NCI-H1694 treated with DMSO at 0.1 percent for 48 hours (cell line): ENCODE data around the gene DNAJC11.
"Not testable (repeated sequence)": the region's sequence is repeated elsewhere in the genome, so short reads cannot be mapped to it uniquely, and the experiment has no call there.

Source experiments
- DNase-seq: peaks from one replicate; lab custom pipeline; 2025; lab: John Stamatoyannopoulos, UW

DNAJC11 gene

GRCh38 chr1:6694121-6694713 lies 7.4 kb downstream of the DNAJC11 start:
- no peak for DNase-seq

GRCh38 chr1:6692956-6693355 lies 8.7 kb downstream of the DNAJC11 start:
- no peak for DNase-seq

- no peak for DNase-seq
Observed at GRCh38 chr1:6691507-6691906, 10.1 kb downstream of the DNAJC11 start.

GRCh38 chr1:6690186-6690585 lies 11.4 kb downstream of the DNAJC11 start:
- DNase-seq: no peak

- no peak for DNase-seq
Observed at GRCh38 chr1:6688757-6689156, 12.9 kb downstream of the DNAJC11 start.

DNA sequence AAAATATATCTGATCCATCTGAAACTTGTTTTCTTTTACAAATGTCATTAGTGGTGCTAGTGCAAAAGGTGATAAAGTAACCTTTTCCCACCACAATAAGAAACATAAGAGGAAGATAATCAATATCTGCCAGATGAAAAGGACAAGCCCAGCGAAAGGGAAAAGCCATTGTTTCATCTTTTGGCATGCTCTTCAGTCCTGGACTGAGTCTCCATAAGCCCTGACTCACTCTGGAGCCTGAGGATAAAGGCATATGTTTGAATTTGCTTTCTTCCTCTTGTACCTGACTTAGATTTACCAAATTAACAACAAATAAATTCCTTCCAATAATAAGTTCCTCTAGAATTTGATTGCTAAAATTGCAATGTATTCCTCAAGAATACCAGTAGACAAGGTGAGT lies 13.6 kb downstream of the DNAJC11 start:
- no peak for DNase-seq

- DNase-seq: no peak
Observed at GRCh38 chr1:6686294-6686693, 15.3 kb downstream of the DNAJC11 start.

- no peak for DNase-seq
Observed at GRCh38 chr1:6685381-6685780, 16.2 kb downstream of the DNAJC11 start.

DNA sequence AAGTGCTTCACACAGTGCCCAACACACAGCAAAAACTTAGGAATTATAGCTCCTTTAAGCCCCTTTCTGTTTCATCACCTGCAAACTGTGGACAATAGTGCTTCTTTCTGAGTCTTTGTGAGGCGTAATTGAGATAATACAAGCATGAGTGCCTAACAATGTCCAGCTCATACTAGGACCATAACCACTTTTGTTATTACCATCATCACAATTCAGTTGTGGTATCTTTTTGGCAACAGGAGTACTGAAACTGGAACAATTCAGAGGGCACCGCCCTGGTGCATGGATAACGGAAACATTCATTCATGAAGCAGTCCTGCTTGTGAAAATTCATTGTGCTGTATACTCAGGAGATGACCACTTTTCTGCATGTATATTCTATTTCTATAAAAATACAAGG lies 18.2 kb downstream of the DNAJC11 start:
- DNase-seq: no peak

- no peak for DNase-seq
Observed at GRCh38 chr1:6675941-6676340, 25.7 kb downstream of the DNAJC11 start.

DNA sequence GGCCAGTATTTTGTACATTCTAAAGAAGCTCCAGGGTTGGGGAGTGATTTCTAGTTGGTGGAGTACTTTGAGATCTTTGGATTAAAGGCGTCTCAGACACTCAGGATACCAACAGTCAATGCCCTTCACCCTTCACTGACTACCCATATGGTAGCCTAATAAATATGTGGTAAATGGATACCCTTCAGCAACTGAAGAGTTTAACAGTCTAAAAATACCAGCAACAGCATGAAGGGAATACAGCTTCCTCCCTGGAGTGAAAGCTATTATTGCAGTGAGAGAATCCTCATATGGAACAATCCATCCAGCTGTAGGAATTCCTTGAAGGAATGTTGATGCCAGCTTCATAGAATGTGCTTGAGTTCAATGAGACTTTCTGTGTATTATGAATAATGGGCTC lies 26.8 kb downstream of the DNAJC11 start:
- DNase-seq: peak; percentile 5

- DNase-seq: no peak
Observed at GRCh38 chr1:6673816-6674398, 27.7 kb downstream of the DNAJC11 start.

GRCh38 chr1:6672558-6672957 lies 29.1 kb downstream of the DNAJC11 start:
- DNase-seq: no peak

GRCh38 chr1:6668503-6668902 lies 33.1 kb downstream of the DNAJC11 start:
- no peak for DNase-seq

DNA sequence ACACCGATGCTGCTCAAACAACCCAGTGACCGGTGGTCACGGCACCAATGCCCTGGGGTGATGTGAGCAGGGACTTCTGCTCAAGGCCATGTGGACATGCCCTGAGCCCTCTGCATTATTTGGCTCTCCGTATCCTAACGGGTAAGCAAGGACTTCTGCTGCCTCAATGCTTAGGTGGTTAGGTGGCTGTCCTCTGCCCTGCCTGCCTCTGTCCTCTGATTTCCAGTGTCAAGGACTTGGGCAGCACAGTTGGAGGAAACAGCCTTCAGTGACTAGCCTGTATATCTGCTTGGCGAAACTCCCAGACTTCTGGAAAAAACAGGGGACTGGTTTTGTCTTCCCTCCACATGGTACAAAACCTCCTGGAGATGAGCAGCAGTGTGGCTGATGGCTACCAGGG lies 34.5 kb downstream of the DNAJC11 start:
- DNase-seq: no peak

DNA sequence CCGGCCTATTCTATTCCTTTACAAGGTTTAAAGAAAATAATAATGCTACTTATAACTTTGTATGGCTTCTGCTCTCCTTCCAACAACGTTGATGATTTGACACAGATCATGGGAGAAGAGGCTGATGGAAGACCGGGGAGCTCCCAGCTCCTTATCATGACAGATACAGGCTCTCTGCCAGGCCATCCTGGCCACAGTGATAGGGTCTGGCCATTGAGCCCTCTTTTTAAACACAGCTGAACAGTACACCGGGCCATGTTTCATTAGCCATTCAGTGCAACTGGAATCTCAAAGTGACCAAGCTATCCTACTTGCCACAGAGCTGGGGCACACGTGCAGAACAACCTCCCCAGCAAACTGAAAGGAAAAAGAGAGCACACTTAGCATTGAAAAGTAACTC lies 34.9 kb downstream of the DNAJC11 start:
- no peak for DNase-seq

- DNase-seq: not testable (repeated sequence)
Observed at GRCh38 chr1:6662468-6662867, 39.1 kb downstream of the DNAJC11 start.

DNA sequence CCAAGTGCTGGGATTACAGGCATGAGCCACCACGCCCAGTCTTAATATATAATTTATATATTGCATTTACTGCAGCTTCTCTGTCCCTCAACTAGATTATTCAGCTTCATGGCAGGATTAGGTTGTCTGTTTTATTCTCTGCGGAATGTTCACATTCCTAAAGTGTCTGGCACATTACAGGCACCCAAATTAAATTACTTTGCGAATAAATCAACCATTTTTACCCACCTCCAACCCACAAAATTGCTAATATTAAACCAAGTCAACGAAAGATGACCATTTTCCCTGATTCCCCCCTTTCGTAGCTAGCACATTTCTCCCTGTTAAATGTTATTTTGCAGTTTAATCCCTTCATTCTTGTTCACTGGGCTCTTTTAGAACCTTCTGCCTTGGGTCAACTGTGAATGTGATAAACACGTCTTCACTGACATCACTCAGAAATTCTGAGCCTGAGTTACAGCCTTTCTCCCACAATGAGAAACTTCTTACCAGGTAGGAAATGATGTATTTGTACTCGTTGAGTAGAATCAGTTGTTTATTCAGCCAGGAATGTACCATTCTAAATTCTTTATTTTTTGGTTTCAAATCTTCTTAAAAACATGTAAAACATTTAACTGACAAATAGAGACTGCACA lies 41.1 kb downstream of the DNAJC11 start:
- no peak for DNase-seq

GRCh38 chr1:6658359-6659060 lies 43.1 kb downstream of the DNAJC11 start:
- DNase-seq: no peak

GRCh38 chr1:6657138-6657537 lies 44.5 kb downstream of the DNAJC11 start:
- DNase-seq: no peak

GRCh38 chr1:6653436-6654290 lies 48.0 kb downstream of the DNAJC11 start:
- no peak for DNase-seq

DNA sequence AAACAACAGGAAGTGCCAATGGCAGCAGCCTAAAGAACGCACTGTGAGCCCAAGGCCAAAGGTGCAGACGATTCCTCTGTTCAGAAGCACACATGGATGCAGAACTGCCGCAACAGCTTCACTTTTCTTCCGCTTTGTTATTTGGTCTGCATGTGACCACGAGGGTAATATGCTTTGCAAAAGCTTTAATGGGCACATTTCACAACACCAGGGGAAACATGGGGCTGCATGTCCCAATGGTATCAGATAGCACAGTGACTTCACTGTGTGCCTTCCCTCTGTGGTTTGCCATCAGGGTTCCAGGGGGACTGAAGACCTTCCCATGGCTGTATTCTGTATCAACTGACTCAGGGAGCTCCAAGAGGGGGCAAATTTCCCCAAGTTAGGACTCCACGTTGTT lies 48.6 kb downstream of the DNAJC11 start:
- no peak for DNase-seq
